SH-SY5Y (cell line): Measurements from ENCODE around the gene LGALS4.

ENCODE experiments used
- GATA2 ChIP-seq: IDR thresholded peaks from 2 replicates; pipeline ENCODE4 v1.6.1; 2011; ENCODE audit warnings: mild to moderate bottlenecking, low read depth, low read length
- GATA3 ChIP-seq: IDR thresholded peaks from 2 replicates; pipeline ENCODE4 v1.6.1; 2011; ENCODE audit warnings: low read depth, mild to moderate bottlenecking, low read length, moderate library complexity

GRCh38 chr19:38796154-38796553 is 16.6 kb downstream of the LGALS4 start:
- TF ChIP-seq GATA3, result no peak
- TF ChIP-seq GATA2, result no peak
